Neural progenitor cell (in vitro differentiated cells): ENCODE data around the gene MAP7.

Source experiments
- EZH2 ChIP-seq: fragments of 200-600 bp; sonication (generic); IDR thresholded peaks from 2 replicates; pipeline ENCODE4 v1.6.1; 2017; ENCODE audit warnings: antibody characterized with exemption, mild to moderate bottlenecking, moderate library complexity
- TF ChIP-seq, protein P1 (sequence below): fragments of 200-600 bp; sonication (generic); IDR thresholded peaks from 2 replicates; pipeline ENCODE4 v1.5.1; 2017; ENCODE audit warnings: antibody characterized with exemption, mild to moderate bottlenecking

DNA sequence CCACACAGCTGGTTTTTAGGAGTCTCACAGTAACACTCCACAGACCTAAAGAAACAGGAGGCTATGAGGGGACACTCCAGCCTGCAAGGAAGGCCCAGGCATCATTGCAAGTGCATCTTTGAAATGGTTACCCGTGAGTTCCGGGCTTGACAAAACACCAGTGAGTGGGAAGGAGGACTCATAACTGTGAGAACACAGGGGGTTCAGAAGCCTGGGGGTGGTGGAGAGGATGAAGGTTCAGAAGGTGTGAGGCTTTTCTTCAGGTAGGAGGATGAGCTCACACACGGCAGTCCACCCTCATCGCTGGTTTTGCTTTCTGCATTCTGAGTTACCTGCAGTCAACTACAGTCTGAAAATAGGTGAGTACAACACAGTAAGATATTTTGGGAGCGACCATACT, 39.9 kb downstream of the MAP7 start:
- TF ChIP-seq, protein P1, sequence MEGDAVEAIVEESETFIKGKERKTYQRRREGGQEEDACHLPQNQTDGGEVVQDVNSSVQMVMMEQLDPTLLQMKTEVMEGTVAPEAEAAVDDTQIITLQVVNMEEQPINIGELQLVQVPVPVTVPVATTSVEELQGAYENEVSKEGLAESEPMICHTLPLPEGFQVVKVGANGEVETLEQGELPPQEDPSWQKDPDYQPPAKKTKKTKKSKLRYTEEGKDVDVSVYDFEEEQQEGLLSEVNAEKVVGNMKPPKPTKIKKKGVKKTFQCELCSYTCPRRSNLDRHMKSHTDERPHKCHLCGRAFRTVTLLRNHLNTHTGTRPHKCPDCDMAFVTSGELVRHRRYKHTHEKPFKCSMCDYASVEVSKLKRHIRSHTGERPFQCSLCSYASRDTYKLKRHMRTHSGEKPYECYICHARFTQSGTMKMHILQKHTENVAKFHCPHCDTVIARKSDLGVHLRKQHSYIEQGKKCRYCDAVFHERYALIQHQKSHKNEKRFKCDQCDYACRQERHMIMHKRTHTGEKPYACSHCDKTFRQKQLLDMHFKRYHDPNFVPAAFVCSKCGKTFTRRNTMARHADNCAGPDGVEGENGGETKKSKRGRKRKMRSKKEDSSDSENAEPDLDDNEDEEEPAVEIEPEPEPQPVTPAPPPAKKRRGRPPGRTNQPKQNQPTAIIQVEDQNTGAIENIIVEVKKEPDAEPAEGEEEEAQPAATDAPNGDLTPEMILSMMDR, result no peak
- no peak for TF ChIP-seq EZH2
